Stimulated activated CD4-positive, alpha-beta T cell treated with anti-CD3 and anti-CD28 coated beads, Interleukin-12 subunit alpha, Interleukin-12 subunit beta, amount 100 ng/mL, for 48 hours (primary cell): ENCODE data around the gene KRTAP19-4.

Experiments
- DNase-seq, 3 donors: peaks; one replicate each; pipeline ENCODE4 v3.0.0-alpha.2; 2020; ENCODE audit warnings: low read depth in 2 of 3, low spot score in 1 of 3

KRTAP19-4 gene

GRCh38 chr21:30497065-30497464 is at the start of gene KRTAP19-4:
KRTAP19-4 (minus strand) TSS chr21:30497165; CDS start chr21:30497110, 55 bp downstream.
- no peak for DNase-seq

DNA sequence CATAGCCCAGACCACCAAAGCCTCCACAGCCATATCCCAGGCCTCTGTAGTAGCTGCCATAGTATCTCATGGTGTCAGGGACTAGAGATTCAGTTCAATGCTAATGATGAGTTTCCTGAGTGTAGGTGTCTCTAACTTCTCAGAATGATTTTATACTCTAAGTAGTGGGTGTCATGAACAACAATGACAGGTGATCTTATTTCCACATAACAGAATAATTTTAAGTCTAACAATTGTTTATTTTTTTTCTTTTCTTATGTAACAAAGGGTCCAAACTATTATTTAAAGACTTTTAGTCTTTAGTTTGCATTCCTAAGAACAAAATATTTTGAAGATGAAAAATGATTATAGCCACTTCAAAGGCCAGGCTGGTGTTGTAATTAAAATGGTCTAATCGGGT is 44.8 kb upstream of the KRTAP19-4 start, which contains the start of gene KRTAP19-6:
KRTAP19-6 (minus strand) TSS at position 101 of the 400 bp plus-strand sequence; CDS start at position 70, 31 bp downstream.
- no peak for DNase-seq

- DNase-seq: no peak
Observed at GRCh38 chr21:30518876-30519275, 21.9 kb upstream of the KRTAP19-4 start.

DNA sequence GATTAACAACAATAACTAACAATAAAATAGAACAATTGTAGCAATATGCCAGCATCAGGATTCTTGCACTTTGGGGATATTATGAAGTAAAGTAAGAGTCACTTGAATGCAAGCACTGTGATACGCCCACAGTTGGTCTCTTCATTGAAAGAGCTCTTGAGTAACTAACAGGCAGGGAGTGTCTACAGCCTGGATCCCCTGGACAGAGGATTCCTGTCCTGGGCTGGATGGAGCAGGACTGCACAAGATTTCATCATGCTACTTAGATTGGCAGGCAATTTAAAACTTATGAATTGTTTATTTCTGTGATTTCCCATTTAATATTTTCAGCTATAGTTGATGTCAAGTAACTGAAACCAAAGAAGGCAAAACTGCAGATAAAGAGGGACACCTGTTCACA is 18.7 kb upstream of the KRTAP19-4 start:
- DNase-seq: no peak

DNA sequence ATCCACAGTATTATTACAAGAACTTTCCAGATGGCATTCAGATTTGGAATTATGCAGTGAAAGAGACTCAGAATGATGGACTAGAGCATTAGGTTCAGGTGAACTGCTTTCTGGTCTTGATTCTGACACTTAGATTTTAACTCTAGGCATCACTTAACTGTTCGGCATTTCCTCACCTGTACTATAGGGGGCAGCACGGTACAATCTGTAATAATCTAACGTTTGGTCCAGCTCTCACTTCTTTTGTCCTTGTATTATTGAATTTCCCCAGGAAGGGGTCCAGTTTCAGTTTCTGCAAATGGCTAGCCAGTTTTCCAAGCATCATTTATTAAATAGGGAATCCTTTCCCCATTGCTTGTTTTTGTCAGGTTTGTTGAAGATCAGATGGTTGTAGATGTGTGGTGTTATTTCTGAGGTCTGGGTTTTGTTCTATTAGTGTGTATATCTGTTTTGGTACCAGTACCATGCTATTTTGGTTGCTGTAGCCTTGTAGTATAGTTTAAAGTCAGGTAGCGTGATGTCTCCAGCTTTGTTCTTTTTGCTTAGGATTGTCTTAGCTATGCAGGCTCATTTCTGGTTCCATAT is 8.7 kb upstream of the KRTAP19-4 start:
- DNase-seq: peak in 1 of 3 donors; percentile 4

DNA sequence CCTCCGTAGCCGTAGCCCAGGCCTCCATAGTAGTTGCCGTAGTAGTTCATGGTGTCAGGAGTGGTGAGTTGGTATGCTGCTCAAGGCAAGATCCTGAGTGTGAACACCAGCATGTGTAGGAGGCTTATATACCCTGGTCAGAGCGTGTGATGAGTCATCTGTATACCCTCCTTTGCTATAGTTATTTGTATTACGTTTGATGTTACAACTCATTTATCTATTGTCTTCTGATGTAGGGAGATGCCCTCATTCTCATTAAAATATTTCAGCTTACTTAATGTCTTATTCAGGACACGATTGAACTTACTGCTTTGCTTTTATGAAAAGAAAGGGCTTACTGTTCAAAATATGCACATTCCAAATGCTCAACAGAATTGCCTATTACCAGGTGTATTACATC is 5.1 kb upstream of the KRTAP19-4 start, which contains the start of gene KRTAP19-5:
KRTAP19-5 (minus strand) TSS at position 101 of the 400 bp plus-strand sequence; CDS start at position 50, 51 bp downstream.
- DNase-seq: no peak

- no peak for DNase-seq
Observed at GRCh38 chr21:30491963-30492428, 5.0 kb downstream of the KRTAP19-4 start, which contains the start of gene KRTAP19-3. KRTAP19-3 (minus strand) TSS chr21:30492013; CDS start chr21:30491957, 56 bp downstream.

GRCh38 chr21:30487336-30487735 is 9.6 kb downstream of the KRTAP19-4 start, which contains the start of gene KRTAP19-2:
KRTAP19-2 (minus strand) TSS chr21:30487436; CDS start chr21:30487348, 88 bp downstream.
- DNase-seq: no peak

DNA sequence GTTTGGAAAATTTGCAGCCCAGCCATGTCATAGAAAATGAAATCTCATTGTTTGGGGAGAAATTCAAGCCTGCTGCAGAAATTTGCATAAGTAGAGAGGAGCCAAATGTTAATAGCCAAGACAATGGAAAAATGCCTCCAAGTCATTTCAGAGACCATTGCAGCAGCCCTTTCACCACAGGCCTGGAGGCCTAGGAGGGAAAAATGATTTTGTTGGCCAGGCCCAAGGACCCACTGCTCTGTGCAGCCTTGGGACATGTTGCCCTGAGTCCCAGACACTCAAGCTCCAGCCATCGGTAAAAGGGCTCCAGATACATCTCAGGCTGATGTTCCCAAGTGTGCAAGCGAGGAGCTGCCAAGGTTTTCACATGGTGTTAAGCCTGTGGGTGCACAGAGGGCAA is 10.8 kb downstream of the KRTAP19-4 start:
- DNase-seq: no peak

GRCh38 chr21:30482130-30482529 is 14.8 kb downstream of the KRTAP19-4 start:
- no peak for DNase-seq

DNA sequence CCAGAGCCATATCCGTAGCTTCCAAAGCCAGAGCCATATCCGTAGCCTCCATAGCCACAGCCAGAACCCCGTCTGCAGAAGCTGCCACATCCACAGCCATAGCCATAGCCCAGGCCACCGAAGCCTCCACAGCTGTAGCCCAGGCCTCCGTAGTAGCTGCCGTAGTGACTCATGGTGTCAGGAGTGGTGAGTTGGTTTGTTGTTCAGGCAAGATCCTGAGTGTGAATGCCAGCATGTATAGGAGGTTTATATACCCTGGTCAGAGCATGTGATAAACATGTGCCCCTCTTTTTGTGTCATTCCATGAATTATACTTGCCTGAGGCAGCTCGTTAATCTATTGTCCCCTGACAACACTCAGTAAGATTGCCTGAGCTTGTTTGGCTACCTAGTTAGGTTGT is 16.8 kb downstream of the KRTAP19-4 start, which contains the start of gene KRTAP19-1:
KRTAP19-1 (minus strand) TSS at position 223 of the 400 bp plus-strand sequence; CDS start at position 173, 50 bp downstream.
- DNase-seq: no peak

- no peak for DNase-seq
Observed at GRCh38 chr21:30479259-30479658, 17.7 kb downstream of the KRTAP19-4 start.

GRCh38 chr21:30478004-30478403 is 19.0 kb downstream of the KRTAP19-4 start:
- no peak for DNase-seq

GRCh38 chr21:30468900-30469714 is 27.9 kb downstream of the KRTAP19-4 start:
- DNase-seq: no peak

DNA sequence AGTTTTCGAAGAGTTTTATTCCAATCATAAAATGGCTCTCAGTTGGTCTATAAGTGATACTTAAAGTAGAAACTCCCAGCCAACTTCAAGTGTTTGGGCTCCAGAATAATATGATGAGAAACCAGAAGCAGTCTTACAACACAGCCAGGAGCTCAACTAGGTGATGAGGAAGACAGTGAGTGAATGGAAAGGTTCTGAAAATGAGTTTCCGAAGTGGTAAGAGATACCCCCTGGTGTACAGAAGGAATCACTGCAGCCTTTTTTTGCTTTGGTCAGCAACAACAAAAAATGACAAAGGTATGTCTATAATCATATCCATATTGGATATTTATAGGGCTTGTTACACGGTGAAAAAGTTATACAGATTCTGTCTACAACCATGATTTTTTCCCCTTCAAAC is 33.3 kb downstream of the KRTAP19-4 start:
- no peak for DNase-seq

- DNase-seq: no peak
Observed at GRCh38 chr21:30448514-30448913, 48.5 kb downstream of the KRTAP19-4 start.

GRCh38 chr21:30447056-30447455 is 49.9 kb downstream of the KRTAP19-4 start:
- DNase-seq: no peak
